ENCODE results near the gene DNAJC5G.
"Not testable (repeated sequence)": the region's sequence is repeated elsewhere in the genome, so short reads cannot be mapped to it uniquely, and the experiment has no call there.

The DNAJC5G gene

DNA sequence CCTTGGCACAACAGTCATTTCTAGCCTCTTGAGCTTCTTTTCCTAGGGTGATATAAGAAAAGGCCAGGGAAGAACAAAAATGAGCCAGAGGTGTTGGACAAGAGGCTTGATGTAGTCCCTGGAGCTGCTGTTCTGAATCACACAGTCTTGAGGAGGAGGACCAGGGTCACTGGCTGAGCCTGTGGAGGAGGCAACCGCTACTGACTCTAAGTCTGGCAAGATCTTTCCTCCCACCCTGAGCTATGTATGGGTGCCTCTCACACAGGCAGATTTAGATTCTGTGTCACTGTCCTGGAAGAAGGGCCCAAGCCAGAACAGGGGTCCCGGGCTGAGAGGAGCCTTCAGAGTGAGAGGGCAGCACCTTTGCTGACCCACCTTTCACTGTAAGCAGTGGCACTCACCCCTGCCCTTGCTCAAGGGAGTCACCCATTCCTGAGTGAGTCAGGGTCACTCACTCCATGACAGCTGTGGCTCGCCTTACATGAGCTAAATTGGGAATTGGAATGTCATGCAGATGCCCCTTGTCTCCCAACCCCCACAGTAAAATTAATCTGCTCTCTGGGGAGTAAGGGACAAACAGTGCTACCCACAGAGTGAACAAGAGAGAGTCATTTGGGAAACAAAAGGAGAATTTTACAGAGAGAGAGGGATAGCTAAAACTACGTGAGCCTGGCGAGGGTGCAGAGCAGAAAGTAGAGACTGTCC is 6.8 kb downstream of the DNAJC5G start, which contains the start of gene TRIM54:
Gene TRIM54 (plus strand): TSS at position 575 of the 705 bp plus-strand sequence. CDS start 303 bp downstream, outside the sequence.
- DNase-seq = no peak

DNA sequence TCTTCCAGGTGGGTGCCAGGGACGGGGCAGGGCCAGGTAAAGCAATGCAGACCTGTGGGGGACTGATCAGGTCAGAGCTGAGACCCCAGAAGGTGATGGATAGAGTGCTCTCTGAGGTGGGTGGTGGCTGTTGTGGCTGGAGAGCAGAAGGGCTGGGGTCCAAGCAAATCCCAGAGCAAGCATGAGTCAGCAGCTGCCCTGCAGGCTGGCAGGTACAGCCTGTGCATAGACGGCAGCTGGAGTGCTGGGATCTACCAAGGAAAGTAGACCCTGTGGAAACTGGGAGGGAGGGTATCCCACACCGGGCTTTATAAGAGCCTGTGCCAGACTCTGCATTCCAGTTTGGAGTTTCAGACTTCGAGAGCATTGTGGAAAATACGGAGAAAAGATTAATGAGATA is 7.7 kb downstream of the DNAJC5G start:
- no peak for DNase-seq

GRCh38 chr2:27284996-27285395 is 9.8 kb downstream of the DNAJC5G start:
- no peak for DNase-seq

- DNase-seq = no peak
Observed at GRCh38 chr2:27285481-27285880, 10.2 kb downstream of the DNAJC5G start.

- no peak for DNase-seq
Observed at GRCh38 chr2:27288610-27289009, 13.4 kb downstream of the DNAJC5G start.

- DNase-seq = no peak
Observed at GRCh38 chr2:27290549-27290948, 15.3 kb downstream of the DNAJC5G start.

- no peak for DNase-seq
Observed at GRCh38 chr2:27291865-27292264, 16.6 kb downstream of the DNAJC5G start.

DNA sequence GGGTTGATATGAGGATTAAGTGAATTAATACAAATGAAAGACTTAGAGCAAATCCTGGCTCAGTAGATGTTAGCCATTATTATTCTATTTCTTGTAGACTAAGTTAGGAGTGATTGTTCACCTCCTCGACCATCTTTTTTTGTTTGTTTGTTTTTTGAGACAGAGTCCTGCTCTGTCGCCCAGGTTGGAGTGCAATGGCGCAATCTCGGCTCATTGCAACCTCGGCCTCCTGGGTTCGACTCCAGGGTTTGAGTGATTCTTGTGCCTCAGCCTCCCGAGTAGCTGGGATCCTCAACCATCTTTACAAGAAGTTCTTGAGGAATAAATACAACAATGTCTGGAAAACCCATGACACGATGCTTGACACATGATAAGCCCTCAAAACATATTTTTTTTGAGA is 19.7 kb downstream of the DNAJC5G start:
- no peak for DNase-seq

GRCh38 chr2:27296481-27296880 is 21.2 kb downstream of the DNAJC5G start:
- no peak for DNase-seq

GRCh38 chr2:27297195-27297594 is 22.0 kb downstream of the DNAJC5G start:
- DNase-seq = no peak

GRCh38 chr2:27298391-27299080 is 23.3 kb downstream of the DNAJC5G start:
- no peak for DNase-seq

- DNase-seq = not testable (repeated sequence)
Observed at GRCh38 chr2:27300606-27301005, 25.4 kb downstream of the DNAJC5G start.

DNA sequence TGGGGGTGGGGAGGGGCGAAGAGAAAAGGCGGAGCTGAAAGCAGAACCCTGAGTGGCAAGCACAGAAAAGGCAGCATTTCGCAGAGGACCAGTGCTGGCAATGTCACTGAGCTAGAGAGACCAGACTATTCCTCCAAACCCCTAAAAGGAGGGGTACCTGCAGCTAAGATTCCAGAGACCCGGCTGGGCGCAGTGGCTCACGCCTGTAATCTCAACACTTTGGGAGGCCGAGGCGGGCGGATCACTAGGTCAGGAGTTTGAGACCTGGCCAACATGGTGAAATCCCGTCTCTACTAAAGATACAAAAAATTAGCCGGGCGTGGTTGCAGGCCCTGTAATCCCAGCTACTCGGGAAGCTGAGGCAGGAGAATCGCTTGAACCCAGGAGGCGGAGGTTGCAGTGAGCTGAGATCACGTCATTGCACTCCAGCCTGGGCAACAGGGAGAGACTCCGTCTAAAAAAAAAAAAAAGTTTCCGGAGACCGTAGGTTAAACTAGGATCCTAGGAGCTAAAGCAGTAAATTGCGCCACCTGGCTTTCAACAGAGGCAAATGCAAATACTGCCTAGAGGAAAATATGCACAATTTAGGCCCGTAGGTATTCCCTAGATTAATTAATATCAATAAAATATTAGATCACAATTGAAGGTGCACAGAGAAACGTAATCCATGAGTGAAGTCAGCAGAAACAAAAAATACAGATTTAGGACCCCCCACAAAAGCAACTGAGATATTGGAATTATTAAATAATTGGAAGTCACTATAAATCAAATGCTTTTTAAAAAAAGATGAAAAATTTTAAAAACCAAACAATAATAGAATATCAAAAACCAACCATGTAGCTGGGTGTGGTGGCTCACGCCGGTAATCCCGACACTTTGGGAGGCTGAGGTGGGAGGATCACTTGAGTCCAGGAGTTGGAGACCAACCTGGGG is 28.1 kb downstream of the DNAJC5G start:
- peak; percentile 17 to 63 (median 40) for DNase-seq

DNA sequence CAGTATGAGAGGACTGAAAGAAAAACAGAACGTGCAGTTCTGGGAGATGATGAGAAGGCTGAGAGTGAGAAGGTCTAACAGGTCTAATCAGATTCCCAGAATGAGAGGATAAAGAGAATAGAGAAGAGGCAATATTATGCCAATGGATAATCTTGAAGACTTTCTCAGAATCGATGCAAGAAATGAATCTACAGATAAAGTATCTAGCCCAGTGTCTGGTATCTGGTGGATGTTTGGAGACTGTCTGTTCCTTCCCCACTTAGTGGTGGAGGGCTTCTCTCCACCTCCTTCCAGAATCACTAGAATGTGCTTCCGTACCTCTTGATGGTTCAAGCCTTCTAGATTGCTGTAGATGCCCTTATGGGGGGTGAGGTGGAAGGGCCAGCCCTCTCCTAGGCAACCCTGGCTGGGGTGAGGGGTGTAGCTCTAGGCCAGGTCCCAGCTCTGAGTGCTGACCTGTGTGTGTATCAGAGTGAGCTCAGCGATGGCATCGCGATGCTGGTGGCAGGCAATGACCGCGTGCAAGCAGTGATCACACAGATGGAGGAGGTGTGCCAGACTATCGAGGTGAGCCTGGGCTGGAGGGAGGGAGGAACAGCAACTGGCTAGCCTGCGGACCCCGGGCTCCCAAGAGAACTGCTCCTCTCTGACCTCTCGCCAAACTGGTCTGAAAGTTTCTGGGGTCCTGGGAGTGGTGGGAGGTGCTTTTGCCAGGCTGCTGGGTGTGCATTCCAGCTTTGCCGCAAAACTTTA is 29.4 kb downstream of the DNAJC5G start:
- no peak for DNase-seq

GRCh38 chr2:27305516-27305915 is 30.3 kb downstream of the DNAJC5G start:
- no peak for DNase-seq

- DNase-seq = no peak
Observed at GRCh38 chr2:27306136-27306535, 30.9 kb downstream of the DNAJC5G start.

- peak in 4 of 6 experiments; percentile 6 to 32 (median 20) for DNase-seq
Observed at GRCh38 chr2:27306573-27307286, 31.5 kb downstream of the DNAJC5G start.

DNA sequence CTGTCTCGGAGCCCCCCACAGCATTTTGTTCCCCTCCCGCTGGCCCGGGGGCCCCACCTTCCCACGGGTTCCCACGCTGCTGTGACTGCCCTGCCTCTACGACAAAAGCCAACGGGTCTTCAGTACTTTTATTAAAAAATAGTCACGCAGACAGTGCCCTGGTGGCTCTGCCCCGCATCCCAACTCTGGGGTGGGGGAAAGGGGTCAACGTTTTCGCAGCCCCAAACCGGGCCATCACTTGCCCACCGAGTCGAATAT is 32.0 kb downstream of the DNAJC5G start:
- DNase-seq = no peak

DNA sequence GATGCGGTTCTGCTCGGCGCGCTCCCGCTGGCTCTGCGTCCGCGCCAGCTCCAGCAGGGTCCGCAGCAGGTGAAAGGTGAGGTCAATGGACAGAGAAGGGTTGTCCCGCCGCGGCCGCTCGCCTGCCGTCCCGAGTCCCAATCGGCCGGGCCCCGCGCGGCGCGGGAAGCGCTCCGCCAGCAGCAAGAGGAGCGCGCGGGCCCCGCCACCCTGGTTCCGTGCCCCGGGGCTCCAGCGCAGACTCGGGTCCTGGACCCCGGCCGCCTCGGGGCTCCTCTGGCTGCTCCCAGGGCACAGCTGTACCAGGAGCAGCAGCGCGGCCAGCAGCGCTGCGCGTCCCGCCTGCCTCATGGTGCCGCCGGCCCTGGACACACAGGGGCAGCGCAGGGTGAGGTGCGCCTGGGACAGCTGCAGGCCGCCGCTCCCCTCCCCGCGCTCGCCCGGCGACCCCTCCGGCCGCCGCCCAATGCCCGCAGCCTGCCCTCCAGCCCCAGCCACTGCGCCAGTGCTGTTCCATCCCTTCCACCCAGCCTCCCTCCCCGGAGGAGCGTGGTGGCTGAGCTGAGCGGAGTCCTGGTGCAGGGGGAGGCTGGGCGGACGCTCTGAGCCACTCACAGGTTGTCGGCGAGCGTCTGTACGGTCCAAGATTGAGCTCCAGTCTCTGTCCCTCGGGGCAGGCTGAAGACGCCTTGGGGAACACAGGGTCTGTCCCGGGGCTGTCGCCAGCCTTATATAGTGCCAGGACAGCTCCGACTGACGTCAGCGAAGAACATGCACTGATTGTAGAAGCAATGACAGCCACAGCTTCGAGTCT is 32.5 kb downstream of the DNAJC5G start:
- DNase-seq = no peak

GRCh38 chr2:27308359-27308881 is 33.2 kb downstream of the DNAJC5G start, which contains the start of gene UCN:
UCN (minus strand) TSS chr2:27308445; CDS start chr2:27307895, 550 bp downstream.
- DNase-seq = no peak

- DNase-seq = no peak
Observed at GRCh38 chr2:27309651-27310050, 34.4 kb downstream of the DNAJC5G start.
